Parathyroid adenoma (tissue), 2 donors: Measurements from ENCODE around the gene FUNDC2.

Source experiments
- H2AFZ ChIP-seq: fragments of 300-600 bp; sonication (generic); one replicate; pipeline ENCODE4 v1.7.0; 2017; ENCODE audit warnings: antibody characterized with exemption, mild to moderate bottlenecking
- H3K27ac ChIP-seq: fragments of 300-600 bp; sonication (generic); one replicate; pipeline ENCODE4 v1.7.0; 2017
- H3K27me3 ChIP-seq: fragments of 300-600 bp; sonication (generic); one replicate; pipeline ENCODE4 v1.7.0; 2017; ENCODE audit warnings: low read length; ENCODE audit not compliant: control insufficient read depth, insufficient read depth
- H3K36me3 ChIP-seq: fragments of 300-600 bp; sonication (generic); one replicate; pipeline ENCODE4 v1.7.0; 2017; ENCODE audit warnings: low read length; ENCODE audit not compliant: control insufficient read depth, insufficient read depth
- H3K4me1 ChIP-seq: fragments of 300-600 bp; sonication (generic); one replicate; pipeline ENCODE4 v1.7.0; 2017; ENCODE audit warnings: control low read depth
- H3K4me2 ChIP-seq: fragments of 300-600 bp; sonication (generic); one replicate; pipeline ENCODE4 v1.7.0; 2017; ENCODE audit warnings: low read length
- H3K4me3 ChIP-seq: fragments of 300-600 bp; sonication (generic); one replicate; pipeline ENCODE4 v1.7.0; 2017; ENCODE audit warnings: low read depth, low read length
- H3K79me2 ChIP-seq: fragments of 300-600 bp; sonication (generic); one replicate; pipeline ENCODE4 v1.7.0; 2017; ENCODE audit warnings: control low read depth
- H3K9ac ChIP-seq: fragments of 300-600 bp; sonication (generic); one replicate; pipeline ENCODE4 v1.7.0; 2017; ENCODE audit warnings: mild to moderate bottlenecking
- H3K9me3 ChIP-seq: fragments of 300-600 bp; sonication (generic); one replicate; pipeline ENCODE4 v1.7.0; 2017; ENCODE audit warnings: low read length; ENCODE audit not compliant: control insufficient read depth
- TF ChIP-seq, protein P1 (sequence below): fragments of 300-600 bp; sonication (generic); IDR thresholded peaks from one replicate; pipeline ENCODE4 v1.7.0; 2017; ENCODE audit warnings: antibody characterized with exemption, mild to moderate bottlenecking
- donor health status: primary hyperparathyroidism.

FUNDC2 gene

GRCh38 chrX:155026727-155027508, at the start of gene FUNDC2:
FUNDC2 (plus strand) TSS chrX:155026844; CDS start chrX:155026939, 95 bp downstream.
- Histone ChIP-seq H3K4me2 (peak within 1 kb of the TSS; percentile 64), H3K27me3 (no peaks in the 10 kb centered on the region), H3K36me3 (no peaks in the 10 kb centered on the region), H3K9me3 (no peaks in the 10 kb centered on the region), H3K27ac (peak within 1 kb of the TSS; percentile 98), H3K9ac (peak within 1 kb of the TSS; percentile 76), H3K4me1 (peaks cover 5% of the 10 kb centered on the region), H3K79me2 (peaks cover 9% of the 10 kb centered on the region), H2AFZ (peak within 1 kb of the TSS; percentile 68), H3K4me3 (peak within 1 kb of the TSS; percentile 71)
- TF ChIP-seq, protein P1, sequence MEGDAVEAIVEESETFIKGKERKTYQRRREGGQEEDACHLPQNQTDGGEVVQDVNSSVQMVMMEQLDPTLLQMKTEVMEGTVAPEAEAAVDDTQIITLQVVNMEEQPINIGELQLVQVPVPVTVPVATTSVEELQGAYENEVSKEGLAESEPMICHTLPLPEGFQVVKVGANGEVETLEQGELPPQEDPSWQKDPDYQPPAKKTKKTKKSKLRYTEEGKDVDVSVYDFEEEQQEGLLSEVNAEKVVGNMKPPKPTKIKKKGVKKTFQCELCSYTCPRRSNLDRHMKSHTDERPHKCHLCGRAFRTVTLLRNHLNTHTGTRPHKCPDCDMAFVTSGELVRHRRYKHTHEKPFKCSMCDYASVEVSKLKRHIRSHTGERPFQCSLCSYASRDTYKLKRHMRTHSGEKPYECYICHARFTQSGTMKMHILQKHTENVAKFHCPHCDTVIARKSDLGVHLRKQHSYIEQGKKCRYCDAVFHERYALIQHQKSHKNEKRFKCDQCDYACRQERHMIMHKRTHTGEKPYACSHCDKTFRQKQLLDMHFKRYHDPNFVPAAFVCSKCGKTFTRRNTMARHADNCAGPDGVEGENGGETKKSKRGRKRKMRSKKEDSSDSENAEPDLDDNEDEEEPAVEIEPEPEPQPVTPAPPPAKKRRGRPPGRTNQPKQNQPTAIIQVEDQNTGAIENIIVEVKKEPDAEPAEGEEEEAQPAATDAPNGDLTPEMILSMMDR, result no peak

- no peaks in the 10 kb centered on the region for H3K36me3 ChIP-seq
- no peaks in the 10 kb centered on the region for H3K27me3 ChIP-seq
- no peaks in the 10 kb centered on the region for H3K9me3 ChIP-seq
- H3K27ac ChIP-seq, result no peak overlapping the region
- no peak overlapping the region for H2AFZ ChIP-seq
- H3K4me2 ChIP-seq, result no peak overlapping the region
- no peak overlapping the region for H3K4me3 ChIP-seq
- H3K4me1 ChIP-seq, result no peaks in the 10 kb centered on the region
- no peak overlapping the region for H3K9ac ChIP-seq
- TF ChIP-seq, protein P1, result no peak
- no peaks in the 10 kb centered on the region for H3K79me2 ChIP-seq
These were observed 47.0 kb upstream of the FUNDC2 start for GRCh38 chrX:154979629-154980028.

- H3K36me3 ChIP-seq, result no peaks in the 10 kb centered on the region
- H3K4me1 ChIP-seq, result no peaks in the 10 kb centered on the region
- H3K79me2 ChIP-seq, result no peaks in the 10 kb centered on the region
- no peak overlapping the region for H3K9ac ChIP-seq
- H3K27ac ChIP-seq, result no peak overlapping the region
- H3K4me2 ChIP-seq, result peak overlapping the region; percentile 72
- H3K9me3 ChIP-seq, result no peaks in the 10 kb centered on the region
- TF ChIP-seq, protein P1, result peak; percentile 63
- H2AFZ ChIP-seq, result peak overlapping the region; percentile 68
- H3K4me3 ChIP-seq, result peak overlapping the region; percentile 37
- H3K27me3 ChIP-seq, result no peaks in the 10 kb centered on the region
These were observed 46.1 kb upstream of the FUNDC2 start for GRCh38 chrX:154980330-154981115.

GRCh38 chrX:154981116-154981411, 45.6 kb upstream of the FUNDC2 start:
- Histone ChIP-seq H3K9ac (no peak overlapping the region), H3K27ac (no peak overlapping the region)

More at GRCh38 chrX:154981116-154981411, 45.6 kb upstream of the FUNDC2 start:
- peak overlapping the region; percentile 37 for H3K4me3 ChIP-seq
- no peaks in the 10 kb centered on the region for H3K4me1 ChIP-seq
- H3K36me3 ChIP-seq, result no peaks in the 10 kb centered on the region
- H3K4me2 ChIP-seq, result peak overlapping the region; percentile 72
- H2AFZ ChIP-seq, result peak overlapping the region; percentile 68
- H3K9me3 ChIP-seq, result no peaks in the 10 kb centered on the region
- TF ChIP-seq, protein P1, result no peak
- H3K79me2 ChIP-seq, result no peaks in the 10 kb centered on the region
- no peaks in the 10 kb centered on the region for H3K27me3 ChIP-seq
